SU-DHL-6 (cell line): Measurements from ENCODE around the gene CFAP210.

Experiments used
- EZH2phosphoT487 ChIP-seq: fragments of 200-600 bp; sonication (generic), shearing (Covaris generic); conservative IDR thresholded peaks from 2 replicates; pipeline ENCODE4 v1.6.1; 2018; ENCODE audit warnings: mild to moderate bottlenecking, antibody characterized with exemption, low read length, moderate library complexity, mixed read lengths
- TF ChIP-seq, protein P1 (sequence below): fragments of 200-600 bp; sonication (generic); IDR thresholded peaks from one replicate; pipeline ENCODE4 v1.5.1; 2017; ENCODE audit warnings: antibody characterized with exemption, mild to moderate bottlenecking, low read length, moderate library complexity; ENCODE audit not compliant: insufficient read depth, poor library complexity, severe bottlenecking

DNA sequence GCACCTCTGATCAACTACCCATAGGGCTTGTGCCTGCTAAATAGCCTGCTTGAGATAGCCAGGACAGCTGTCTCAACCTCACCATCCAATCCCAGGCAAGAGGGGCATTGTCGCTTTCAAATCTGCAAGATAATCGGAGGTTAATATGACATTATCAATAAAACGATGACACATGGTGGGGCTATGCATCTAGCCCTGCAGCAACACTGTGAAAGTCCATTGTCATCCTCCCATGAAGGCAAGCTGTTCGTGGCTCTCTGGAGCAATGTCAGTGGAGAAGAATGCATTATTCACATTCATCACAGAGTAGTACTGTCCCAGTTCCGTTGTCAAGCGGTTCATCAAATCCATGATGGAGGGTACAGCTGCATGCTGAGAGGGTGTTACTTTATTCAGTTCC lies 20.5 kb upstream of the CFAP210 start:
- TF ChIP-seq, protein P1, sequence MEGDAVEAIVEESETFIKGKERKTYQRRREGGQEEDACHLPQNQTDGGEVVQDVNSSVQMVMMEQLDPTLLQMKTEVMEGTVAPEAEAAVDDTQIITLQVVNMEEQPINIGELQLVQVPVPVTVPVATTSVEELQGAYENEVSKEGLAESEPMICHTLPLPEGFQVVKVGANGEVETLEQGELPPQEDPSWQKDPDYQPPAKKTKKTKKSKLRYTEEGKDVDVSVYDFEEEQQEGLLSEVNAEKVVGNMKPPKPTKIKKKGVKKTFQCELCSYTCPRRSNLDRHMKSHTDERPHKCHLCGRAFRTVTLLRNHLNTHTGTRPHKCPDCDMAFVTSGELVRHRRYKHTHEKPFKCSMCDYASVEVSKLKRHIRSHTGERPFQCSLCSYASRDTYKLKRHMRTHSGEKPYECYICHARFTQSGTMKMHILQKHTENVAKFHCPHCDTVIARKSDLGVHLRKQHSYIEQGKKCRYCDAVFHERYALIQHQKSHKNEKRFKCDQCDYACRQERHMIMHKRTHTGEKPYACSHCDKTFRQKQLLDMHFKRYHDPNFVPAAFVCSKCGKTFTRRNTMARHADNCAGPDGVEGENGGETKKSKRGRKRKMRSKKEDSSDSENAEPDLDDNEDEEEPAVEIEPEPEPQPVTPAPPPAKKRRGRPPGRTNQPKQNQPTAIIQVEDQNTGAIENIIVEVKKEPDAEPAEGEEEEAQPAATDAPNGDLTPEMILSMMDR, result no peak
- TF ChIP-seq EZH2phosphoT487, result no peak
